Pancreas (tissue), 10 donors: ENCODE measurements around the gene NAB2. TPM values are rescaled to one million over a fixed set of nuclear protein-coding genes. Genes with fewer than 3 reads are reported as not detected.
"Not testable (repeated sequence)": the region's sequence is repeated elsewhere in the genome, so short reads cannot be mapped to it uniquely, and the experiment has no call there.

Experiments
- ATAC-seq, 4 donors: fragments of 200-7000 bp; cut with Tn5 transposase; one replicate each; pipeline versions ENCODE4 v1.8.0 to v1.9.1; 2020; ENCODE audit warnings: mild to moderate bottlenecking in 4 of 4, moderate library complexity in 4 of 4
- DNase-seq, 6 donors: peaks; one replicate each; pipeline ENCODE4 v3.0.0-alpha.2; 2020
- FAIRE-seq: peaks from 2 replicates; lab custom pipeline; 2012; peaks lifted over from hg19 to GRCh38; lab: Jason Lieb, UNC
- H3K27ac ChIP-seq, 4 donors: fragments of 200-600 bp; sonication (generic); 1 replicate in 3 of 4; 2 replicates in 1 of 4; pipeline versions ENCODE4 v1.5.0 to v1.8.0; 2020
- H3K27me3 ChIP-seq, 4 donors: fragments of 200-600 bp; one replicate each; pipeline ENCODE4 v1.8.0; 2021
- H3K36me3 ChIP-seq, 3 donors: fragments of 200-600 bp; sonication (generic) in 1 of 3; one replicate each; pipeline versions ENCODE4 v1.5.0 to v1.8.0; 2020 to 2021
- H3K4me1 ChIP-seq, 3 donors: fragments of 200-600 bp; one replicate each; pipeline ENCODE4 v1.8.0; 2021
- H3K4me3 ChIP-seq, 4 donors: fragments of 200-600 bp; sonication (generic) in 2 of 4; one replicate each; pipeline versions ENCODE4 v1.5.0 to v1.8.0; 2020 to 2021
- H3K9me3 ChIP-seq, 4 donors: fragments of 200-600 bp; one replicate each; pipeline ENCODE4 v1.8.0; 2021
- CTCF ChIP-seq, 4 donors: fragments of 200-600 bp; sonication (generic) in 3 of 4; IDR thresholded peaks; one replicate each; pipeline versions ENCODE4 v1.5.0 to v1.8.0; 2021; ENCODE audit warnings: antibody characterized with exemption in 4 of 4
- WGBS, 2 donors: extraction: QIAGEN DNeasy Blood & Tissue Kit; methylation state at CpG; one replicate each; pipeline ENCODE4 v1.1.7; 2013; 5-methylcytosine and 5-hydroxymethylcytosine counted together
- intact Hi-C, 3 donors: fragments of 100-400 bp; cut with DNase I; formaldehyde crosslinking; loops; one replicate each; pipeline versions ENCODE4 v1.11.1 to v1.14.2; 2022
- polyA plus RNA-seq, 2 donors: library from polyadenylated mRNA; stranded (reverse); fragments of 200-250 nt; gene quantifications; one replicate each; pipeline ENCODE4 v1.2.3, GENCODE V29; 2013
- total RNA-seq, 6 donors: library from RNA; stranded (reverse); fragmentation: NEBNext Ultra II Directional in 4 of 6; extraction: Animal tissue kit (Norgen Biotek cat#: 25700) in 4 of 6; gene quantifications; one replicate each; pipeline versions ENCODE4 v1.2.1 to v1.2.4, GENCODE V29; 2021 to 2023
- donor health status: healthy with polysubstance abuse.
- donor health status: DM: no; HTN: no; CAD: no; lungs with moderate emphysema.
- donor health status: DM: no; HTN: no; CAD: no.
- donor health status: control.
- donor health status: control.
- donor health status: Bipolar disorder and iron deficiency.
- donor health status: DM: yes; HTN: yes; CAD: no.
- donor health status: DM: no; HTN: no; CAD: no.
- donor health status: DM: no; HTN: no; CAD: no.
- donor health status: DM: yes; HTN: yes; CAD: no.

NAB2 gene
- total and polyA plus RNA-seq, 8 donors = 2.1 to 21.3 (median 5.6) TPM

DNA sequence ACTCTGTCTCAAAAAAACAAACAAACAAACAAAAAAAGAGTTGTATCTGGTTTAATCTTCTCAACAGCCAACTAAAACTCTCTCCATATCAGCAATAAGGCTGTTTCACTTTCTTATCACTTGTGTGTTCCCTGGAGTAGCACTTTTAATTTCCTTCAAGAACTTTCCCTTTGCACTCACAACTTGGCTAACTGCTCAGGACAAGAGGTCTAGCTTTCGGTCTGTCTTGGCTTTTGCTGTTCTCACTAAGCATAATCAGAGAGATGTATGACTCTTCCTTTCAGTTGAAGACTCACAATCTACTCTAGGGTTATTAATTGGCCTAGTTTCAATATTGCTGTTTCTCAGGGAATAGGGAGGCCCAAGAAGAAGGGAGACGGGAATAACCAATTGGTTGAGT lies 22.7 kb upstream of the NAB2 start:
- no peaks in the 10 kb centered on the region for H3K36me3 ChIP-seq
- no peak overlapping the region for H3K4me3 ChIP-seq
- DNase-seq = no peak
- WGBS, 2 donors = 86 to 91% methylated on average over 2 of the region's 2 CpGs
- no peak overlapping the region for H3K27ac ChIP-seq
- TF ChIP-seq CTCF (IDR thresholded peaks at IDR 0.05) = no peak
- H3K4me1 ChIP-seq = peaks cover 0 to 3% (median 0%) of the 10 kb centered on the region in 3 donors
- no peak for FAIRE-seq
- intact Hi-C loops = loop anchor here in 1 of 3 donors (5.0 to 10.0 kb wide), 2 partner anchors 46 to 109 kb away; partner anchors contain the start of gene STAT6
- ATAC-seq = no peak
- H3K9me3 ChIP-seq = no peaks in the 10 kb centered on the region
- H3K27me3 ChIP-seq = no peaks in the 10 kb centered on the region

- TF ChIP-seq CTCF (IDR thresholded peaks at IDR 0.05) = peak; percentile 74 to 86 (median 79)
- intact Hi-C loops = loop anchor here in 1 of 3 donors (5.0 to 10.0 kb wide), 2 partner anchors 43 to 105 kb away; partner anchors contain the start of gene STAT6
Observed at GRCh38 chr12:57069523-57069922, 19.4 kb upstream of the NAB2 start.

GRCh38 chr12:57072661-57073060 lies 16.3 kb upstream of the NAB2 start:
- intact Hi-C loops = loop anchor here in 1 of 3 donors (5.0 kb wide), 1 partner anchor 40 kb away; the partner anchor contains the start of gene STAT6
- FAIRE-seq (no peak), ATAC-seq (no peak), DNase-seq (no peak)
- Histone ChIP-seq H3K27ac (no peak overlapping the region), H3K9me3 (no peaks in the 10 kb centered on the region), H3K4me3 (no peak overlapping the region), H3K36me3 (no peaks in the 10 kb centered on the region), H3K27me3 (no peaks in the 10 kb centered on the region), H3K4me1 (peaks cover 0 to 7% (median 2%) of the 10 kb centered on the region in 3 donors)
- WGBS, 2 donors = 81 to 85% methylated on average over 2 of the region's 2 CpGs
- TF ChIP-seq CTCF (IDR thresholded peaks at IDR 0.05) = no peak

More at GRCh38 chr12:57069523-57069922, 19.4 kb upstream of the NAB2 start:
- H3K36me3 ChIP-seq = no peaks in the 10 kb centered on the region
- peak; percentile 96 to 100 (median 99) for ATAC-seq
- WGBS, 2 donors = 30 to 37% methylated on average over 3 of the region's 3 CpGs
- no peaks in the 10 kb centered on the region for H3K9me3 ChIP-seq
- H3K27ac ChIP-seq = peak overlapping the region in 1 of 4 donors; percentile 30
- no peak overlapping the region for H3K4me3 ChIP-seq
- DNase-seq = peak in 2 of 6 donors; percentile 56 to 71
- FAIRE-seq = peak; percentile 63
- no peaks in the 10 kb centered on the region for H3K27me3 ChIP-seq
- peaks cover 0 to 3% (median 0%) of the 10 kb centered on the region in 3 donors for H3K4me1 ChIP-seq

DNA sequence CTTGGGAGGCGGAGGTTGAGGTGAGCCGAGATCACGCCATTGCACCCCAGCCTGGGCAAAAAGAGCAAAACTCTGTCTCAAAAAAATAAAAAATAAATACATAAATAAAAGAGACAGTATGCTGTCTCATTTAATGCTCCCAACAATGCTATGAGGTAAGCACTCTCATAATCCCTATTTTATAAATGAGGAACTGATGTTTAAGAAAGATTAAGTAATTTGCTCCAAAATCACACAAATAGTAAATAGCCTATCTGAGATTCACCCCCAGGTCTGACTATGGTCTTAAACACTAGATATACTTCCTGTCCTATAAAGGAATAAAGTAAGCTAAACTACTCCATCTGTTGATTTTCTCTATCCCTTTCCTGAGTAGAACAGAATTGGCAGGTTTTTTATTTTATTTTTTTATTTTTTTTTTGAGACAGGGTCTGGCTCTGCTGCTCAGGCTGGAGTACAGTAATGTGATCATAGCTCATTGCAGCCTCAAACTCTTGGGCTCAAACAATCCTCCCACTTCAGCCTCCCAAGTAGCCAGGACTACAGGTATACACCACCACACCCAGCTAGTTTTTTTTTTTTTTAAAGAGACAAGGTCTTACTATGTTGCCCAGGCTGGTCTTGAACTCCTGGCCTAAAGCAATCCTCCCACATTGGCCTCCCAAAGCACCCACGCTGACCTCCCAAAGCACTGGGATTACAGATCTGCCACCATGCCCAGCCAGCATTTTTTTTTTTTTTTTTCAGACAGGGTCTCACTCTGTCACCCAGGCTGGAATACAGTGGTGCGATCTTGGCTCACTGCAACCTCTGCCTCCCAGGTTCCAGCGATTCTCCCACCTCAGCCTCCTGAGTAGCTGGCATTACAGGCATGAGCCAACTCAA lies 15.1 kb upstream of the NAB2 start:
- not testable (repeated sequence) for H3K36me3 ChIP-seq, FAIRE-seq, H3K27me3 ChIP-seq, H3K27ac ChIP-seq, H3K9me3 ChIP-seq, DNase-seq, H3K4me1 ChIP-seq, H3K4me3 ChIP-seq, ATAC-seq
- WGBS, 2 donors = 97 to 98% methylated on average over 6 of the region's 6 CpGs
- intact Hi-C loops = loop anchor here in 1 of 3 donors (5.0 kb wide), 1 partner anchor 38 kb away; the partner anchor contains the start of gene STAT6

DNA sequence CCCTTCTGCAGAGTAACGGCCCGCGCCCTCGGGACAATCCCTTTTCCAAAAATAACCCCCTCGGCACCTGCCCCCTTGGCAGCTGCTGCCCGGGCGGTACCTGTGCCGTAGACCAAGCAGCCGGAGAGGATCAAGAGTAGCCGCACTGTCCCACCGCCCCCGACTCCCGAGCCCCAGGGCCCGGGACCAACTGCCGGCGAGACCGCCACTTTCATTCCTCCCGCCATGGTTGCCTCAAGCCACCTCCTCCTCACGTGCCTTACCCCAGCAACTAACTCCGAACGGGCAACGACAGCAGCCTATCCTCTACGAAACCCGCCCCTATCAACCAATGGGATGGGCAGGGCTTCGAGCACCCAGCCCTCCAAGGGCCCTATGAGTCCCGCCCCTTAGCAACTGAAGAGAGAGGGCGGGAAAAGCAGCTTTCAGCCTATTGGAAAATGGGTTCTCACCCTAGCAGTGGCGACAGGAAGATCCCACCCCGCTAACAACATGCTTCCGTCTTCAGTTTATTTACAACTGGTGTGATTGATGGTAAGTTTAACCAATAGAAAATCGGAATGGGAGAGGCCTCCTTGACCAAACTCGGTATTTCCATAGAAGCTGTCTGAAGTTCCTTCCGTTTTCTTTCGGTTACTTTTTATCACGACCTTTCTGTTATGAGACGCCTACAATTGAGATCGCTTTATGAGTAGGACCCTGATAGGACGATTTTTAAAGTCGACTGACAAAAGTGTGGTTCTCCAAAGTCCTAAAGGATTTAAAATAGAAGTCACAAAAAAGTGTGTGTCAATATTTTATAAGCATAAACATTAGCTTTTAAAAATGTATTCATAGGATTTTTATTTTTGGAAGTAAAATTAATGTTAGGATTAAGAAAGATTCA lies 10.2 kb upstream of the NAB2 start, which contains the start of gene NEMP1:
NEMP1 (minus strand) TSS at position 273 of the 886 bp plus-strand sequence; CDS start at position 227, 46 bp downstream.
- peak; percentile 78 to 98 (median 97) for DNase-seq
- Histone ChIP-seq H3K36me3 (no peaks in the 10 kb centered on the region), H3K9me3 (no peaks in the 10 kb centered on the region), H3K4me1 (peaks cover 3 to 10% (median 7%) of the 10 kb centered on the region in 3 donors), H3K4me3 (peak within 1 kb of the TSS; percentile 55 to 85 (median 68)), H3K27me3 (no peaks in the 10 kb centered on the region), H3K27ac (peak within 1 kb of the TSS; percentile 46 to 90 (median 67))
- peak; percentile 99 for FAIRE-seq
- intact Hi-C loops = no loop called here
- no peak for TF ChIP-seq CTCF (IDR thresholded peaks at IDR 0.05)
- 0 to 1% methylated on average over 39 of the region's 39 CpGs for WGBS, 2 donors
- peak; percentile 99 to 100 (median 100) for ATAC-seq
